Epithelial cell of proximal tubule (primary cell): ENCODE measurements around the gene SHB. TPM values are rescaled to one million over a fixed set of nuclear protein-coding genes. Genes with fewer than 3 reads are reported as not detected.

ENCODE experiments used
- DNase-seq: peaks from one replicate; pipeline ENCODE4 v3.0.0-alpha.2; 2011; ENCODE audit warnings: low read depth
- H3K4me3 ChIP-seq: 2 replicates; pipeline ENCODE4 v1.5.1; 2011; ENCODE audit warnings: low read depth, mild to moderate bottlenecking, low read length
- CTCF ChIP-seq: conservative IDR thresholded peaks from 2 replicates; pipeline ENCODE4 v1.5.1; 2012; ENCODE audit warnings: low read depth, mild to moderate bottlenecking, low read length
- total RNA-seq: library from RNA; depleted of rRNA; stranded (reverse); fragments of >200 nt; gene quantifications from 2 replicates; pipeline ENCODE4 v1.2.3, GENCODE V29; 2015

The SHB gene
- total RNA-seq, 1 donor from 2014 or later: 32.7 TPM

DNA sequence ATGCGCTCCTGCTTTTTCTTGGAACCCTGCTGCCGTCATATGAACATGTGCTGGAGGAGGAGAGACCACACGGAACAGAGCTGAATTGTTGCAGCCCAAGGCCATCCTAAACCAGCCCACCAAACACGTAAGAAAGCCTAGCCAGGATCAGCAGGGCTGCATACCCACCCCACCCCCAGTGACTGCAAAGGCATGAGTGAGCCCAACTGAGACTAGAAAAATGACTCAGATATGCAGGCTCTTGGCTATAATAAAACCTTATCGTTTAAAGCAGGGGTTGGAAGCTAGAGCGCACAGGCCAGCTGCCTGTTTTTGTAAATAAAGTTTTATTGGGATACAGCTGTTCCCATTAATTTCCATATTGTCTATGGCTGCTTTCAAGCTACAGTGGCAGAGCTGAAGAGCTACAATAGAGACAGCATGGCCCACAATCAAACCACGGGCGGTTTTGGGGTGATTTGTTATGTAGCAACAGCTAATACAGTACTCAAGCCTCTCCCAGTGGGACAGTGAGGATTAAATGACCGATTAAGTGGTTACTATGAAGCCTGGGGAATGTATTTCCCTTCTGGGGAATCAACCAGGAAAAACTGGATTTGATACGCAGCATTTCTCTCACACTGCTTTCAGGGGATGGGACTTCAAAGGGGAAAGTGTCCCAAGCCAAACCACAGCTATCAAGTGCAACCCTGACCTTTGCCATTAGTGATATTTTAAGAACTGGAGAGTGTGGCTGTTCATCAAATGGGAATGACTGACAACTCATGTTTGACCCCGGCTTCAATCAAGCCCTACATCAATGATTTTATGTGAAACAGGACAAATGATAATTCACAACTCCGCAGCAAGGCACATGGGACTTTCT lies 6.3 kb downstream of the SHB start:
- H3K4me3 ChIP-seq: no peak overlapping the region
- no peak for TF ChIP-seq CTCF
- DNase-seq: no peak

- H3K4me3 ChIP-seq: no peak overlapping the region
- DNase-seq: no peak
- no peak for TF ChIP-seq CTCF
These were observed 6.9 kb downstream of the SHB start for GRCh38 chr9:38062106-38062497.

- no peak for DNase-seq
- H3K4me3 ChIP-seq: no peak overlapping the region
- no peak for TF ChIP-seq CTCF
These were observed 7.6 kb downstream of the SHB start for GRCh38 chr9:38061326-38061977.

DNA sequence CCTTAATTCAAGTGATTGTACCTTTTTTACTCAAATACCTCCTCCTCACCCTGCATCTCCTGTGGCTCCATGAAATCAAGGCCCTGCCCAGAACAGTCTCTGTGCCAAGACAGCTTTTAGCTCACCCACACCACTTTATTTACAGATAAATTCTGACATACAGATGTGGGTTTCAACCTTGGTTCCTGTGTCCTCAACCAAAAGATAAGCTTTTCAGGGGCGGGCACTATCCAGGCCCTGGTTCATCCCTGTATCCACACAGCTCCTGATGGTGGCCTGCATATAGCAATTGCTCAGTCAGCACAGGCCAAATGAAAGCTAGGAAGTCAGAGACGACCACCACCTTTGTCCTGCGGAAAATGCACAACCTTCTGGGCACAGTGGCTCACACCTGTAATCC lies 8.3 kb downstream of the SHB start:
- DNase-seq: no peak
- no peak overlapping the region for H3K4me3 ChIP-seq
- TF ChIP-seq CTCF: no peak

GRCh38 chr9:38059233-38059936 lies 9.6 kb downstream of the SHB start:
- no peak for TF ChIP-seq CTCF
- DNase-seq: no peak
- H3K4me3 ChIP-seq: peak overlapping the region; percentile 31

GRCh38 chr9:38058452-38059232 lies 10.4 kb downstream of the SHB start:
- DNase-seq: no peak
- no peak overlapping the region for H3K4me3 ChIP-seq

More at GRCh38 chr9:38058452-38059232, 10.4 kb downstream of the SHB start:
- TF ChIP-seq CTCF: no peak
